ENCODE data around the gene SCGB2B2.
A peak's percentile ranks its signal among the peaks of the same experiment; 100 is the strongest.
"Not testable (repeated sequence)": the region's sequence is repeated elsewhere in the genome, so short reads cannot be mapped to it uniquely, and the experiment has no call there.

SCGB2B2 gene

GRCh38 chr19:34676697-34677385, at the start of gene SCGB2B2:
Gene SCGB2B2 (minus strand): TSS chr19:34677159. CDS start chr19:34594563, 82,596 bp downstream.
- peak; percentile 80 for DNase-seq

DNA sequence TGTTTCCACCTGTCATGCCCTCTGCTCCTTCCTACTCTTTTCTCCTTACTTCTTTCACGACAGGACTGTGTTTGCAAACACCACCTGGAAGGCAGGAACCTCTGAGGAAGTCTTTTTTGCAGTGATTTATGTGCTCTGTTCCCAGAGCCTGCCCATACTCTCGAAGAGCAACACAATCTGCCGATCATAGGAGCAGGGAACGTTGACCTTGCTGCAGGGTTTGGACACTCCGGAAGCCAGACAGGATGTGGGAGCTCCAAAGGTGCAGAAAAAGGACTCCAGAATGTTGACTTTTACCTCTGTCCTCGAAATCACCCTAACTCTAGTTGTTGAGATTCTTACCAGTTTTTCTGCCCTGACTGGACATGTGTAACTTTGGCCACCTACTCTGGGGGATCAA, 48.4 kb upstream of the SCGB2B2 start:
- no peak for DNase-seq

DNA sequence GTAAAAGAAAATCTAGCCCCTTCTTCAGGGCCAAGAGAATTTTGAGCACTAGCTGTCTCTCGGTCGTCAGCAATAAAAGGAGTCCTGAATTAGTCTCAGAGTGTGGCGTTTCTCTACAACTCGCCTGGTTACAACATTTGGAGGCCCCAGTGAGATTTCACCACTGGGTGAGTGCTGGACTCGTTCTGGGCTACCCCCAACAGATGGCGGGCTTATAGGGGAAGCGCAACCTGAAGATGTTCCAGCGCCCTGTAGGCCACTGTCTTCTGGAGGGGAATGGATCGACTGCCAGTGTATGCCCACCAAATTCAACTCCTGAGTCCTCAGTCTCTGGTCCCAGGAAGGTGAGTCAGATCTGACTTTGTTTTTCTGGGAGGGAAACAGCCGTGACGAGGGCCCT, 45.4 kb upstream of the SCGB2B2 start:
- no peak for DNase-seq

DNA sequence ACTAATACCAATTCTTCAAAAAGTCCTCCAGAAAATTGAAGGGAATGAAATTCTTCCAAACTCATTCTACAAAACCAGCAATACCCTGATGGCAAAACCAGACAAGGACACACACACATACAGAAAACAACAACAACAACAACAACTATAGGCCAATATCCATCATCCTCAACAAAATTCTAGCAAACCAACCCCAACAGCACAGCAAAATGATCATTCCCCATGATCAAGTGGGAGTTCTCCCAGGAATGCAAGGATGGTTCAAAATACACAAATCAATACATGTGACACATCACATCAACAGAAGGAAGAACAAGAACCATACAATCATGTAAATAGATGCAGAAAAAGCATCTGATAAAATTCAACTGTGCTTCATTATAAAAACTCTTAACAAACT, 38.4 kb upstream of the SCGB2B2 start:
- DNase-seq = no peak

GRCh38 chr19:34713262-34713637, 36.3 kb upstream of the SCGB2B2 start:
- DNase-seq = no peak

DNA sequence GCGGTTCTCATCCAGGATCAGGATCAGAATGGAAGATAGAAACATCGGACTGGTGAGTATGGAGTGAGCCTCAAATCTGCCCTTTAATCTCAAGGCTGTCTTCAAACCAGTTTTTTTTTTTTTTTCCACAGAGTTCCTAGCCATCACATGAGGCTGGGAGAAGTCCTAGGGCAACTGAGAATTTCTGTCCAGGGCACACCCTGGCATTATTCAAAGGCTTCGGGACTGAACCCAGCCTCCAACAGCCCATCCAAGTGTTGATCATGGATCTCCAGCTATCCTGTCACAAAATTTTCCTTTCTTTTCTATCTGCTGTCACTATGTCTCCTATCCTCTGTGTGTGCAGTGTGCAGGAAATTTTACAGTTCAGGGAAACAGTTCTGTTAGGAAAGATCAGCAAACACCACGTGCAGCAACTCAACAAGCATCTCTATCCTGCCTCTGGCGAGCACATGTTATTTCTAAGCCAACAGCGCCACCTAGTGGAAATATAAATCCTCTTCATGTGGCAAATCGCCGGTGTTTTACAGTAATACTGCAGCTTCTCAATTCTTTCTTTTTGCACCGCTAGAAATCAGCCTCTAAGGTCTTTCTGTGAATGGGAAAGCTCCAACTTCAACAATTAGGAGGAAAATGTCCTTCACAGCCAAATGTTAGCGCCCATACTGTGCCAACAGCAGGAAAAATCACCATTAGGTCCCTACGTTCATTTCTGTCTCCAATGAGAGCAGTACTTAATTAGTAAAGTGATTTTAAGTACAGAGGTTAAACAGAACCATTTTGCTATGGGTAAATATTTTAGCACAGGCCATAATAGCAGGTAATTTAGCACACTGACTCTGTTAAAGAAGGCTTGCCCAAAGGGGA, 35.7 kb upstream of the SCGB2B2 start:
- DNase-seq = peak; percentile 60

- no peak for DNase-seq
Measured at GRCh38 chr19:34711890-34712289, 34.9 kb upstream of the SCGB2B2 start.

GRCh38 chr19:34707661-34708060, 30.7 kb upstream of the SCGB2B2 start:
- no peak for DNase-seq

DNA sequence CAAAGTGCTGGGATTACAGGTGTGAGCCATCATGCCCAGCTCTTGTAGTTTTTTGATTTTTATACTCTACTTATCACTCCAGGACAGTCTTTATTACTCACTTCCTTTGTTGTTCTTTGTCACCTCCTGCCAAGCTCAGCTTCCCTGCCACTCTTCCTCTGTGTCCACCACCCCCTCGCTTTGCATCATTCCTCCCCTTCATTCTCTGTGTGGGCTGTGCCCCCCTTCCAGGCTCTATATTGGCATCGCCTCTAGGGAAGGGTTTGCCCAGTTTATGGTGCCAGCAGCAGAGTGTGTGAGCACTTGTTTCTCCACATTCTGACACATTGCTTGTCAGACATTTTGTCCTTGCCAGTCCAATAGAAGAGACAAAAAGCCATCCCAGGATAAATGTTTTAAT, 15.6 kb upstream of the SCGB2B2 start:
- no peak for DNase-seq

- no peak for DNase-seq
Measured at GRCh38 chr19:34690372-34690771, 13.4 kb upstream of the SCGB2B2 start.

DNA sequence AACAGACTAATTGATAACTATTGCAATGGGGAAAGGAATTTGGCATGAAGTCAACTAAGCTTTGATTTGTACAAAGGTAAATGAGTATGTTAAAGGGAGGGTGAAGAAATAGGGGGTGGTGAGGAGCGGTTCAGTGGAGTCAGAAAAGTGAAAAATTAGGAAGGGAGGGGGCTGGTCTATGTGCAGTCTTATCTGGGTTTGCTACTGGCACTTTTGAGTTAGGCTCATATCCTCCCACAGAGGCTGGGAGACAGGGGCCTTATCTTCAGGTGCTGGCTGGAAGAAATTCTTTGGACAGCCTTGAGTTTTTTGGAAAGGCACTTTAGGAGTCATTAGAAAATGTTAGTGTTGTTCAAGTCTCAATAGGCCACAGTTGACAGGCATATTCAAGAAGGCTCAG, 11.6 kb upstream of the SCGB2B2 start:
- no peak for DNase-seq

DNA sequence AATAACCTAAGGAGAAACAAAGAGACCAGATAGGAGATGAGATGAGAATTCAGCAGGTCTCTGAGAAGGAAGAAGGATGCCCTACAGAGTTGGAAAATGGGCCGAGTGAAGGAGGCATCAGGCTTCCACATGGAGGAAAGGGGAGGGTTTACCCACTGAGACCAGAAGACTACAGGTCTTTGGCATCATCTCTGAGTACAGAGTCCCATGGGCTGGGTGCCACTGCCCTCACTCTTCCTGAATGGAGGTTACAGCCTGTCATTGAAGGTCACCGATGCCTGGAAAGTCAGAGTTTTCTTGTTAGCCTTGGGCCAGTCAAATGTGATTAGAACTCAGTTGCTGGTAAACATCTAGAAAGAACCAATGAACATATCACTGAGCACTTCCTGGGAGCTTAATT, 10.4 kb upstream of the SCGB2B2 start:
- no peak for DNase-seq

DNA sequence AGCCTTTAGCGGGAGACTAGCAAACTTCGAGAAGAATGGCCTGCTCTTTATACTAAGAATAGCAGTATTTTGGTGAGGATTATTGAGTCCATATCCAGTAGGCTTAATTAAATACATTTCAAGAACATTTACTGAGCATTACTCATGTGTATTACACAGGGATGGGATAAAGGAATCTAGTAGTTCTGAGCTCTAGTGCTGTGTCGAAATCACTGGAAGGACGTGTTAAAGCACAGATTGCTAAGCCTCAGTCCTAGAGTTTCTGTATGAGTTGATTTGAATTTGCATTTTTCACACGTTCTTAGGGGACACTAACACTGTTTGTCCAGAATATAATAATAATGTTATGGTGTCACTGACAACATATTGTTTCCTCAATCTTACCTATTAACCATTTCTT, 9.5 kb upstream of the SCGB2B2 start:
- DNase-seq = no peak

- DNase-seq = not testable (repeated sequence)
Measured at GRCh38 chr19:34685266-34685665, 8.3 kb upstream of the SCGB2B2 start.

- DNase-seq = no peak
Measured at GRCh38 chr19:34681478-34681877, 4.5 kb upstream of the SCGB2B2 start.

GRCh38 chr19:34678421-34678820, 1.5 kb upstream of the SCGB2B2 start:
- no peak for DNase-seq

- DNase-seq = no peak
Measured at GRCh38 chr19:34678085-34678412, 1.1 kb upstream of the SCGB2B2 start.

DNA sequence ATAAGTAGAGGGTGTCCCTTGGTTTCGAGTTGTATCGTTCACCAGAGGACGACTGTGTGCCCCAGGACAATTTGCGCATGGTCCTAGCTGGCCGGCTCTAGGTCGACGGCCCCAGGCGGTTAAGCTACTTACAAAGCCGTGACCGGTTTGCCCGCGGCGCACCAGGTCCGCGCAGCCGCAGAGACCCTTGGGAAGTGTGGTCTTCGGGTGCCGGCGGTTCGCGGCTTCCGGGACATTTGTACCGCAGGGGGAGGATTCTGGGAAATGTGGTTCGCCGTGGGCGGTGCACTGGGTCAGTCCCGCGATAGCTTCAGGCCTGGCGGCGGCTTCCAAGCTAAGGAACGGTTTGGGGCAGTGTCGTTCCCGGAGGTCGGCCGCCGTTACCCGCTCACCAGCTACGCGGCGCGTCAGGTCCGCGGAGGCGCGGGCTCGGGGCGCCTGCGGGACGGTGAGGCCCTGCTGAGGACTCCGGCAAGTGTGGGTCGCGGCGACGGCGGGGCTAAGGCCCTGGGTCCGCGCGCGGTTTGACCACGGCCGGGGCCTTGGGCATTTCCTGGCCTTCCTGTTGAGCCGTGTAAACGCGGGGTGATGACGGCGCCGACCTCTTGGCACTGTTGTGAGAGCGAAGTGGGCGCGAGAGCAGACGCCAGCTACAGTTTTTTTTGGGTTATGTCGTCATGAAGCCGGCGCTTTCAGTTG, 576 bp upstream of the SCGB2B2 start, which contains the start of gene ZNF302:
TSS of gene ZNF302 (plus strand) at position 293 of the 699 bp plus-strand sequence. CDS start 1,127 bp downstream, outside the sequence.
- DNase-seq = peak; percentile 92

- no peak for DNase-seq
Measured at GRCh38 chr19:34675919-34676318, 1.0 kb downstream of the SCGB2B2 start.

DNA sequence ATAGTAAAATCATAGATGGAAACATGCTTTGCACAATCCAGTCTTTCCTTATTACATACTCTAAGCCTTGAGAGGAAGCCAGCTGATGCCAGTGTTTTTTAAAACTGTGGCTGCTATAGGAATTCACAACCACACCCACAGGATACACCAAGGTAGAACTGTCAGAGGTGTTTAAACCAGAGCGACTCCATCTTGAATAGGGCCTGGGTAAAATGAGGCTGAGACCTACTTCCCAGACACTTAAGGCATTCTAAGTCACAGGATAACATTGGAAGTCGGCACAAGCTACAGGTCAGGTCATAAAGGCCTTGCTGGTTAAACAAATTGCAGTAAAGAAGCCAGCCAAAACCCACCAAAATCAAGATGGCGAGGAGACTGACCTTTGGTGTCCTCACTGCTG, 1.7 kb downstream of the SCGB2B2 start:
- no peak for DNase-seq

DNA sequence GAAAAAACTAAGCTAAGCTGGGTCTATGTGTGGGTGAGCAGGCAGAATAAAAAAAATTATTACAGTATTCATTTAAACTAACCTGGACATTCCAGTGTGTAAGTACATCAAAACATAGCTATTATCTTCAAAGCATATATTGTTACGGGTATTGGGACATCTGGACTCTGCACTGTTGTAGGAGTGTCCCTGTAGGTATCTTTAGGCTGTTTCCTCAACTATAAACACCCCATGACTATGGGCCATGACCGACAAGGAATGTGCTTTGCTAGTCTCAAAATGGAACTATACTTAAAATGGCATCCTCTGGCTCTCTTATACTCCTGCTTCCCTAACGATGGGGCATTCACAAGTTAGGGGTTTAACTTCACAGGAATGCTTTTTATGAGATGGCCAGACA, 3.4 kb downstream of the SCGB2B2 start:
- DNase-seq = no peak

- DNase-seq = no peak
Measured at GRCh38 chr19:34671972-34672371, 5.0 kb downstream of the SCGB2B2 start.

- no peak for DNase-seq
Measured at GRCh38 chr19:34669305-34669704, 7.7 kb downstream of the SCGB2B2 start.

- not testable (repeated sequence) for DNase-seq
Measured at GRCh38 chr19:34668690-34669089, 8.3 kb downstream of the SCGB2B2 start.

Measured in NCI-H1436 (cell line).